ENCODE measurements around the gene TBC1D16.
A peak's percentile ranks its signal among the peaks of the same experiment; 100 is the strongest.

Gene TBC1D16

GRCh38 chr17:80007939-80008338 is 27.7 kb downstream of the TBC1D16 start:
- H3K27me3 ChIP-seq (ENCODE audit: insufficient read depth, low read length, poor library complexity) = no peaks in the 10 kb centered on the region
- no peak overlapping the region for H3K27ac ChIP-seq (ENCODE audit: low read length)
- ATAC-seq (ENCODE audit: insufficient read depth, low read depth) (no peak), DNase-seq (no peak)
- no peak overlapping the region for H3K4me3 ChIP-seq (ENCODE audit: low read depth in 1 of 2, low read length in 2 of 2)
- H4K20me1 ChIP-seq (ENCODE audit: insufficient read depth, low read length) = no peaks in the 10 kb centered on the region
- H3K4me2 ChIP-seq (ENCODE audit: insufficient read depth, low read length) = no peak overlapping the region
- no peak overlapping the region for H3K9ac ChIP-seq (ENCODE audit: low read depth, low read length)
- H3K4me1 ChIP-seq (ENCODE audit: insufficient read depth, low read length) = peaks cover 6% of the 10 kb centered on the region
- no peaks in the 10 kb centered on the region for H3K9me3 ChIP-seq (ENCODE audit: insufficient read depth, low read length, severe bottlenecking)
- H3K79me2 ChIP-seq (ENCODE audit: insufficient read depth, low read length) = no peaks in the 10 kb centered on the region
- H3K36me3 ChIP-seq (ENCODE audit: insufficient read depth, low read length) = peaks cover 10% of the 10 kb centered on the region
- TF ChIP-seq CTCF (IDR thresholded peaks at IDR 0.05; ENCODE audit: borderline replicate concordance, extremely low read depth, low read length, poor library complexity, severe bottlenecking) = no peak
- no peak for TF ChIP-seq EZH2 (IDR thresholded peaks at IDR 0.05; ENCODE audit: borderline replicate concordance, low read depth, low read length, severe bottlenecking)
- no peak overlapping the region for H2AFZ ChIP-seq (ENCODE audit: low read depth, low read length)

DNA sequence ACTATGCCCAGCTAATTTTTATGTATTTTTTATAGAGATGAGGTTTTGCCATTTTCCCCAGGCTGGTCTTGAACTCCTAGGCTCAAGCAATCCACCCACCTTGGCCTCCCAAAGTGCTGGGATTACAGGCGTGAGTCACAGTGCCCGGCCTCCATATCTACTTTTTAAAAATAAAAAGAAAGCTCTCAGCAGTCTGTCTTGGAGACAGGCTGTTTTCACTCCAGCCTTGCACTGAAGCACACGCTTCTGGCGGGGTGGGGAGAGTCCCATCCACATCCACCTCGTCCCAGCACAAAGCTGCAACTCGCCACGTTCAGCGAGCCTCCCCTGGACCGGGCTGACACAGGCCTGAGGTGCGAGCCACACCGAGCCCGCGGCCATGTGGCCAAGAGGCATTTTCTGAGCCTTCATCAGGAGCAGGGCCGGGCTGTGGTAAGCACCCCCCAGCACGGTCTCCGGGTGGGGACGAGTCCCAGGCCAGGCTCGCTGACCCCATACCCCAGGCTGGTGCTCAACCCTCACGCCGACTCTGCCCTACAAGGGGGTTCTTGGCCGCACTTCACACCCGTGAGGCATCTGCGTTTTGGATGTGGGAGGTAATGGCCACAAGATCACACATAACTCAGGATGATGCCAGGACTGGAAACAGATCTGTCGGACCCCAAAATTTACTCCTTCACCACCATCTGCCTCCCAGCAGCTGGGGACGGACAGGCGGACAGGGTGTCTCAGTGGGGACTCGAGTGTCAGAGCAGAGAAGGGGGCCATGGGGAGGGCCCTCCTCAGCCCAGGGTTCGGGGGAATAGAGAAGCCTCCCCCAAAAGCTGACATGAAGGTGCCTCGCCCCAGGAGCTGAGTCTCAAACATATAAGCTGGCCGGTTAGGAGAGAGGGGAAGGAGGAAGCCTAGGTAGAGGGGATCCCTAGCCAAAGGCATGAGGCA is 28.6 kb downstream of the TBC1D16 start:
- H3K36me3 ChIP-seq (ENCODE audit: insufficient read depth, low read length) = peaks cover 6% of the 10 kb centered on the region; the same call in 1 of the 2 replicates
- no peak overlapping the region for H2AFZ ChIP-seq (ENCODE audit: low read depth, low read length)
- TF ChIP-seq EZH2 (IDR thresholded peaks at IDR 0.05; ENCODE audit: borderline replicate concordance, low read depth, low read length, severe bottlenecking) (no peak), CTCF (IDR thresholded peaks at IDR 0.05; ENCODE audit: borderline replicate concordance, extremely low read depth, low read length, poor library complexity, severe bottlenecking) (no peak)
- H3K4me1 ChIP-seq (ENCODE audit: insufficient read depth, low read length) = peaks cover 6% of the 10 kb centered on the region
- H3K9me3 ChIP-seq (ENCODE audit: insufficient read depth, low read length, severe bottlenecking) = no peaks in the 10 kb centered on the region
- no peak overlapping the region for H3K27ac ChIP-seq (ENCODE audit: low read length)
- no peaks in the 10 kb centered on the region for H3K27me3 ChIP-seq (ENCODE audit: insufficient read depth, low read length, poor library complexity)
- ATAC-seq (ENCODE audit: insufficient read depth, low read depth) (no peak), DNase-seq (no peak)
- H3K4me2 ChIP-seq (ENCODE audit: insufficient read depth, low read length) = no peak overlapping the region
- no peaks in the 10 kb centered on the region for H3K79me2 ChIP-seq (ENCODE audit: insufficient read depth, low read length)
- no peak overlapping the region for H3K9ac ChIP-seq (ENCODE audit: low read depth, low read length)
- no peak overlapping the region for H3K4me3 ChIP-seq (ENCODE audit: low read depth in 1 of 2, low read length in 2 of 2)
- H4K20me1 ChIP-seq (ENCODE audit: insufficient read depth, low read length) = no peaks in the 10 kb centered on the region

- Histone ChIP-seq H3K9me3 (ENCODE audit: insufficient read depth, low read length, severe bottlenecking) (no peaks in the 10 kb centered on the region), H3K27ac (ENCODE audit: low read length) (no peak overlapping the region), H3K27me3 (ENCODE audit: insufficient read depth, low read length, poor library complexity) (no peaks in the 10 kb centered on the region), H3K4me3 (ENCODE audit: low read depth in 1 of 2, low read length in 2 of 2) (no peak overlapping the region), H3K9ac (ENCODE audit: low read depth, low read length) (no peak overlapping the region), H3K4me2 (ENCODE audit: insufficient read depth, low read length) (peak overlapping the region; percentile 46; the same call in 1 of the 2 replicates), H3K4me1 (ENCODE audit: insufficient read depth, low read length) (peaks cover 6% of the 10 kb centered on the region), H4K20me1 (ENCODE audit: insufficient read depth, low read length) (no peaks in the 10 kb centered on the region), H2AFZ (ENCODE audit: low read depth, low read length) (no peak overlapping the region), H3K79me2 (ENCODE audit: insufficient read depth, low read length) (no peaks in the 10 kb centered on the region), H3K36me3 (ENCODE audit: insufficient read depth, low read length) (peaks cover 6% of the 10 kb centered on the region; the same call in 1 of the 2 replicates)
- TF ChIP-seq EZH2 (IDR thresholded peaks at IDR 0.05; ENCODE audit: borderline replicate concordance, low read depth, low read length, severe bottlenecking) = no peak
- no peak for DNase-seq
- no peak for ATAC-seq (ENCODE audit: insufficient read depth, low read depth)
Measured at GRCh38 chr17:80006339-80006720, 29.3 kb downstream of the TBC1D16 start.
